ENCODE data around the gene BOLA3.
"Not testable (repeated sequence)": the region's sequence is repeated elsewhere in the genome, so short reads cannot be mapped to it uniquely, and the experiment has no call there.

BOLA3 gene

GRCh38 chr2:74101574-74102300 lies 46.0 kb downstream of the BOLA3 start:
- no peak for DNase-seq (ENCODE audit: low spot score)

GRCh38 chr2:74100254-74101216 lies 47.2 kb downstream of the BOLA3 start:
- no peak for DNase-seq (ENCODE audit: low spot score)

- DNase-seq (ENCODE audit: low spot score), result no peak
Observed at GRCh38 chr2:74099835-74100234, 47.9 kb downstream of the BOLA3 start.

- DNase-seq (ENCODE audit: low spot score), result no peak
Observed at GRCh38 chr2:74099271-74099670, 48.4 kb downstream of the BOLA3 start.

- no peak for DNase-seq (ENCODE audit: low spot score)
Observed at GRCh38 chr2:74097574-74097973, 50.1 kb downstream of the BOLA3 start.

GRCh38 chr2:74096052-74096451 lies 51.7 kb downstream of the BOLA3 start:
- DNase-seq (ENCODE audit: low spot score), result no peak

GRCh38 chr2:74095632-74096031 lies 52.1 kb downstream of the BOLA3 start:
- no peak for DNase-seq (ENCODE audit: low spot score)

- DNase-seq (ENCODE audit: low spot score), result no peak
Observed at GRCh38 chr2:74094291-74094690, 53.4 kb downstream of the BOLA3 start.

GRCh38 chr2:74093840-74094239 lies 53.9 kb downstream of the BOLA3 start:
- no peak for DNase-seq (ENCODE audit: low spot score)

- no peak for DNase-seq (ENCODE audit: low spot score)
Observed at GRCh38 chr2:74093426-74093825, 54.3 kb downstream of the BOLA3 start.

GRCh38 chr2:74092275-74092674 lies 55.4 kb downstream of the BOLA3 start:
- no peak for DNase-seq (ENCODE audit: low spot score)

- no peak for DNase-seq (ENCODE audit: low spot score)
Observed at GRCh38 chr2:74091391-74091790, 56.3 kb downstream of the BOLA3 start.

GRCh38 chr2:74089816-74090745 lies 57.6 kb downstream of the BOLA3 start:
- DNase-seq (ENCODE audit: low spot score), result no peak

GRCh38 chr2:74088676-74089075 lies 59.0 kb downstream of the BOLA3 start:
- not testable (repeated sequence) for DNase-seq (ENCODE audit: low spot score)

- no peak for DNase-seq (ENCODE audit: low spot score)
Observed at GRCh38 chr2:74087696-74088095, 60.0 kb downstream of the BOLA3 start.

GRCh38 chr2:74086021-74086420 lies 61.7 kb downstream of the BOLA3 start:
- no peak for DNase-seq (ENCODE audit: low spot score)
